ENCODE measurements around the gene SRRT. TPM values are rescaled to one million over a fixed set of nuclear protein-coding genes. Genes with fewer than 3 reads are reported as not detected.

The SRRT gene, protein sequence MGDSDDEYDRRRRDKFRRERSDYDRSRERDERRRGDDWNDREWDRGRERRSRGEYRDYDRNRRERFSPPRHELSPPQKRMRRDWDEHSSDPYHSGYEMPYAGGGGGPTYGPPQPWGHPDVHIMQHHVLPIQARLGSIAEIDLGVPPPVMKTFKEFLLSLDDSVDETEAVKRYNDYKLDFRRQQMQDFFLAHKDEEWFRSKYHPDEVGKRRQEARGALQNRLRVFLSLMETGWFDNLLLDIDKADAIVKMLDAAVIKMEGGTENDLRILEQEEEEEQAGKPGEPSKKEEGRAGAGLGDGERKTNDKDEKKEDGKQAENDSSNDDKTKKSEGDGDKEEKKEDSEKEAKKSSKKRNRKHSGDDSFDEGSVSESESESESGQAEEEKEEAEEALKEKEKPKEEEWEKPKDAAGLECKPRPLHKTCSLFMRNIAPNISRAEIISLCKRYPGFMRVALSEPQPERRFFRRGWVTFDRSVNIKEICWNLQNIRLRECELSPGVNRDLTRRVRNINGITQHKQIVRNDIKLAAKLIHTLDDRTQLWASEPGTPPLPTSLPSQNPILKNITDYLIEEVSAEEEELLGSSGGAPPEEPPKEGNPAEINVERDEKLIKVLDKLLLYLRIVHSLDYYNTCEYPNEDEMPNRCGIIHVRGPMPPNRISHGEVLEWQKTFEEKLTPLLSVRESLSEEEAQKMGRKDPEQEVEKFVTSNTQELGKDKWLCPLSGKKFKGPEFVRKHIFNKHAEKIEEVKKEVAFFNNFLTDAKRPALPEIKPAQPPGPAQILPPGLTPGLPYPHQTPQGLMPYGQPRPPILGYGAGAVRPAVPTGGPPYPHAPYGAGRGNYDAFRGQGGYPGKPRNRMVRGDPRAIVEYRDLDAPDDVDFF
- total RNA-seq: 229 and 233 TPM in 2 replicates

GRCh38 chr7:100874577-100875355 lies at the start of gene SRRT:
SRRT (plus strand) TSS chr7:100875103; CDS start chr7:100875591, 488 bp downstream.
- intact Hi-C loops (cut with micrococcal nuclease): loop anchor here (1.0 to 5.0 kb wide), 8 partner anchors 15 to 1257 kb away; partner anchors contain the start of genes FBXO24, LRCH4, MEPCE and PLOD3

DNA sequence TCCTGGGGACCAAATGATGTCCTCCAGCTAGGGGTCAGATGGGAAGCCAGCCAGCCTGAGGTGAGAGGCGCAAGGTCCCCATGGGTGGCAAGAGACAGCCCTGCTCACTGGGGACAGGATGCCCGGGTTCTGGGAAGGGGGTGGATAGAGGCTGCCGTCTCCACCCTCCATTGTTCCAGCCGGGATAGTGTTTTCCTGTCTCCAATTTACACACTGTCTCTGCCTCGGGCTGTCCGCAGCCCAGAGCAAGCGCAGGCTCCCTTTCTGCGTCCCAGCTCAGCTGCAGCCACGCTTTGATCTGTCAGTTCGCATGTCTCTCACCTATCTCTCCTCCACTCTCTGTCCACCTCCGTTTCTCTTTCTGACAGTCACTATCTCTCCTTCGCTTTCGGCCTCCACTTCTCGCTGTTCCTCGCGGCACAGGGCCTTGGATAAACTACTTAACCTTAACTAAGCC lies 49.7 kb upstream of the SRRT start:
- intact Hi-C loops (cut with micrococcal nuclease): no loop called here

DNA sequence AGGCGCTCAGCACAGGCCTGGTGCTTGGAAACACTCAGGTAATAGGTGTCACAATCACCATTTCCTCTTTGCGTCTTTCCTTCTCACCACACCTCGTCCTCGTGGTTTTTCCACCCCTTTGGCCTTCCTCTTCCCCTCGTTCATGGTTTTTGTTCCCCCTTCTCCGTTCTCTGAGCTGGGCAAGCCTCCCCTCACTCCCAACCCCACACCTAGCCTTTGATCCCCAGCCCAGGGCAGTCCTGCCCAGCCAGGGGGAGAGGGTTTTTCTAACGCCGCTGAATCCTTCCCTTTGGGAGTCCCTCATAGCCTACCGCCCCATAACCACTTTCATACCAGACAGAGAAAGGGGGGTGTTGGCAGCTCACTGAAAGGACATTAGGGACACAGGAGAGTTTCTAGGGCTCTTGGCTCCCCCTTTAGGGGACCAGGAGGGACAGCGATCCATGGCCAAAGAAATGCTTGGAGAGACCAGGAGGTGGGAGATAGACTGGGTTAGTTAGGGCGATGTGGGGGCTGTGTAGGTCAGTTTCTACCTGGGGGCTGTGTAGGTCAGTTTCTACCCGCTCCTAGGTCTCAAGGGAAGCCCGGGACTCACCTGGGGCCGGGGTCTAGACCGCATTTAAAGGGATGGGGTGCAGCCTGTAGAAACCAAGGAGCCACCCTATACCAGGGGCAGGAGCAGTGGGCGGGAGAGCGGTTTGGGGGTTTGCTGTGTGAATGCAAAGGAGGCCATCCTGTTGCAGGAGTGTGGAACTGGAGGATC lies 49.0 kb upstream of the SRRT start:
- intact Hi-C loops (cut with micrococcal nuclease): no loop called here

GRCh38 chr7:100826514-100827329 lies 48.2 kb upstream of the SRRT start:
- intact Hi-C loops (cut with micrococcal nuclease): no loop called here

DNA sequence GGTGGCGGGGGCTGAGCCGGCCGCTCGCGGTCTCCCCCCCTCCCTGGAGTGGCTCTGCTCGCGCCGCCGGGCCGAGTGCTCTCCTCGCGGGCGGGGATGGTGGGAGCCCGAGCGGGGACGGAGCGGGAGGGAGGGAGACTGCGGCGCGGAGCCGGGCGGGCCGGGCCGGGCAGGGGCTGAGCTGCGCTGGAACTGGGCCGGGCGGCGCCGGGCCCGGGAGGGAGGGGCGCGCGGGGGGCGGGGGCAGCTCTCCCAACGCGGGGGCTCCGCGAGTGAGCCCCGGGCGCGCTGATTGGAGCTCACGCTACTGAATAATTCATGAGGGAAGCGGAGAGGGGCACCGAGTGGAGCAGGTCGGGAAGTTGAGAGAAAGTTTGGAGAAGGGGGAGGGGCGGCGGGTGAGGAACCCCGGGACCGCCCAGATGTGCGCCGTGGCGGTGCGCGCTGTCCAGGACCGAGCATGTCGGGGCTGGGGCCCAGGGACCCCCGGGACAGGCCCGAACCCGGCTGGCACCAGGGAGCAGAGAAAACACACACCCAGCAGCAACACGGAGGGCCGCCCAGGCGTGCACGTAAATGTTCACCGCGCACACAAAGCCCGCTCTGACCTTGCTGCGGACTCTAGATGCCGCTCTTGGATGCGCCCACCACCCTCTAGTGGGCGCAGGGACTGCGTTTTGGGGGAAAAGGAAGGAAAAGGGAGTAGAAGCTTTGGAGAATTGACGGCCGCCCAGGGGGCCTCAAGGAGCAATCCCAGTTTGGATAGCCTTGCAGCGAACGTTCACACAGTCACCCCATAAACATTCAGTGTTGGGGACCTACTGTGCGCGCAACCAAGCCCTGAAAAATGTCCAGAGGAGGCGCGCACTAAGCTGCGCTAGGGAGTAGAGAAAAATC lies 47.3 kb upstream of the SRRT start, which contains the start of gene EPHB4:
TSS of gene EPHB4 (minus strand) at position 194 of the 897 bp plus-strand sequence. CDS start 493 bp downstream, outside the sequence.
- intact Hi-C loops (cut with micrococcal nuclease): no loop called here

- intact Hi-C loops (cut with micrococcal nuclease): no loop called here
Measured at GRCh38 chr7:100829150-100829716, 45.7 kb upstream of the SRRT start.

- intact Hi-C loops (cut with micrococcal nuclease): no loop called here
Measured at GRCh38 chr7:100830396-100830795, 44.5 kb upstream of the SRRT start.

- intact Hi-C loops (cut with micrococcal nuclease): no loop called here
Measured at GRCh38 chr7:100832281-100832633, 42.6 kb upstream of the SRRT start.

DNA sequence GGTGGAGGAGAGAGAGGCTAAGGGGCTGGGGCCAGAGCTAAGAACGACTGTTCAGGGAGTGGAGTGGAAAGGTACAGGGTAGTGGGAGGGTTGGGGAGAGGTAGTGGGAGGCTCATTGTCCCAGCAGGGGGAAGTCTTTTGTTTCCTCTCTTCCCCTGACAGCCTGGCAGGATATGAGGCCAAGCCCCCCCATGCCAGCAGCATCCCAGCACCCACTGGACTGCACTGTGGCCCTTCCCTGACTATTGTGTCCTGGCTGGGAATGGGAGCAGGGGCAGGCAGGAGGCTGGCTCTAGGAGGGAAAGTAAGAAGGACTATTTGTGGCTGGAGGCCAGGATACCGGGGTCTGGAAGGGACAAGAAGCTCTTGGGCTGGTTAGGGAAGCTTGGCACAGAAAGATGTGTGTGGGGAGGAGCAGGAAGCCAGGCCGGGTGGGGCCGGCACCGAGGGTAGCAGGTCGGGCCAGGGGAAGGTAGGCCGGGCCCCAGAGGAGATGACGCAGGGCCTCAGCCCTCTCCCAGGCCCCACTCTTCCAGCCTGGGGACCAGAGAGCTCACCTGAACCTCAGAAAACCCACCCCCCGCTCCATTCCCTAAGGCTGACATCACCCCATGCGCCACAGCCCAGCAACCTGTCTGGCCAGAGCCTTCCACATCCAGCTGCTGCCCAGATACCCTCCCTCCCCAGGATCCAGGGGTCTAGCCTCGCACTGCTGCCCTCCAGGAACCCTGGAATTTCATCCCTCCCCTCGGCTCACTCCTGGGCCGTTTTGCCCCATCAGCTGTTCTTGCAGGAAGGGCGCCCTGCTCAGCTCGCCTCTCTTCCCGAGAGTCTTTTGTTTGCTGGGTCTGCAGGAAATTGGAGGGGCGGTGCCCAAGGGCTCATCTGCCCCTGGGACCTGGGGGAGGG lies 38.7 kb upstream of the SRRT start:
- intact Hi-C loops (cut with micrococcal nuclease): no loop called here

GRCh38 chr7:100836812-100837098 lies 38.1 kb upstream of the SRRT start:
- intact Hi-C loops (cut with micrococcal nuclease): loop anchor here (1.0 kb wide), 1 partner anchor 232 kb away; no protein-coding TSS in a partner anchor

DNA sequence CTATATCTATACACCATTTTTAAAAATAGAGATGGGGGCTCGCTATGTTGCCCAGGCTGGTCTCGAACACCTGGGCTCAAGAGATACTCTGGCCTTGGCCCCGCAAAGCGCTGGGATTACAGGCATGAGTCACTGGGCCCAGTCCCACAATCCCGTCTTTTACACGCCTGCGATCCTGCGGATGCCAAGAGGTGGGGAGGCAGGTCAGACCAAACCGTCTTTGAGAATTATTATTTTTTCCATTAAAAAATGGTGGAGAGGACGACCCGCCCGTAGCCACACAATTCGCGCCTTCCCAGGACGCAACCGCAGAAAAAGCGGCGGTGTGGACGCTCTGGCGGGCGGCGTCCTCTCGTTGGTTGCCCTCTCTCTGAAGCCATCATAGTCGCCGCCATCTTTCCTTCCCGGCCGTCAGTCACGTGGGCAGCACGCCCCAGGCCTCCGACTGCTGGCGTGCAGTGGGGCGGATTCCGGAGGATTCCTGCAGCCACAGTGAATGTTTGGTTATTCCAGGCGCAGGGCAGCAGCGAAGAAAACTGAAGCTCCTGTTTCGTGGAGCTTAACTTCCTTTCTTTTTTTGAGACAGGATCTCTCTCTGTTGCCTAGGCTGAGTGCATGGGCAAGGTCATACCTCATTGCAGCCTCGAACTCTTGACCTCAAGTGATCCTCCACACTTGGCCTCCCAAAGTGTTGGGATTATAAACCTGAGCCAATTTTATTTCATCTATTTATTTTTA lies 37.6 kb upstream of the SRRT start:
- intact Hi-C loops (cut with micrococcal nuclease): loop anchor here (1.0 kb wide), 1 partner anchor 233 kb away; no protein-coding TSS in a partner anchor

DNA sequence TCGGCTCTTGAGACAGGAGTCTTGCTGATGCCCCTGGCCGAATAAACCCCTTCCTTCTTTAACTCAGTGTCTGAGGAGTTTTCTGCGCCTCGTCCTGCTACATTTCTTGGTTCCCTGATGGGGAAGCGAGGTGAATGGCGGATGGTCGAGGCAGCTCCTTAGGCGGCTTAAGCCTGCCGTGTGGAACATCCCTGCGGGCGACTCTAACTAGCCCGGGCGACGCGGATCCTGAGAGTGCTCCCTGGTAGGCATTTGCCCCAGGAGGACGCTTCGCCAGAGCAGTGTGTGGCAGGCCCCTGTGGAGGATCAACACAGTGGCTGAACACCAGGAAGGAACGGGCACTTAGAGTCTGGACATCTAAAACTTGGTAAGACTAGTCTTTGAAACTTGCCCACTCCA lies 35.5 kb upstream of the SRRT start:
- intact Hi-C loops (cut with micrococcal nuclease): no loop called here

DNA sequence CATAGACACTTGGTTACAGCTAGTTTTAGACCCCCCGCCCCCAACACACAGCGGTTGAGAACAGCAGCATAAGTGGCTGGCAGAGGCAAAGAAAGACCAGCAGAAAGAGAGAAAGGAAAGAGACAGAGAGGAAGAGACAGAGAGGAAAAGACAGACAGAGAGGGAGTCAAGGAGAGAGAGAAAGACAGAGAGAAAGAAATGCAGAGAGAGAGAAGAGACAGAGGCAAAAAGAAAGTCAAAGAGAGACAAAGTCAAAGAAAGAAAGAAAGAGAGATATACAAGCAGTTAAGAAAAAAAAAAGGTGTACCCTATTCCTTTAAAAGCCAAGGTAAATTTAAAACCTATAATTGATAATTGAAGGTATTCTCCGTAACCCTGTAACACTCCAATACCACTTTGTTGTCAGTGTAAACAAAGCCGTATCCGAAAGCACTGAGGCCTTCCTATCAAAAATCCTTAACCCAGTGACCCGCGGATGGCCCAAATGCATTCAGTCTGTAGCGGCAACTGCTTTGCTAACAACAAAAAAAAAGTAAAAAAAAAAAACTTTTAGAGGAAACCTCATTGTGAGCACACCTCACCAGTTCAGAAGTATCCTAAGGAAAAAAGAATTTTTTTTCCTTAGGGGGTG lies 34.3 kb upstream of the SRRT start:
- intact Hi-C loops (cut with micrococcal nuclease): no loop called here

DNA sequence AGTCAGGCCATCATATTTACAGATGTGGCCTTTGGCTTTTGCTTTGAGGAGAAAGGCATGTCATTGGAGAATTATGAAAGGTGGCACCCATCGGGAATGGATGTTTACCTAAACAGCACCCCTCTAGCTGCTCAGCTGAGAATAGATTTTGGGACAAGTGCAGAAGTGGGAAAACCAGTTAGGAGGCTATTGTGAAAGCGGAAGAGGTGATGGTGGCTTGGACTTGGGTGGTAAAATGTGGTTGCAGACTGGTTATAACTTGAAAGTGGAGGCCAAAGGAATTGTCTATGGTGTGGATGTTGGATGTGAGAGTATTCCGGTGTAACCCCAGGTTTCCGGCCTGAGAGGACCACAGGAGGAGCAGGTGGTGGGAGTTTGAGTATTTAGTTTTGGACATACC lies 27.5 kb upstream of the SRRT start:
- intact Hi-C loops (cut with micrococcal nuclease): no loop called here

GRCh38 chr7:100852048-100852872 lies 22.6 kb upstream of the SRRT start, which contains the start of gene SLC12A9:
SLC12A9 (plus strand) TSS chr7:100852713; CDS start chr7:100854198, 1,485 bp downstream.
- intact Hi-C loops (cut with micrococcal nuclease): loop anchor here (1.0 to 2.0 kb wide), 15 partner anchors 15 to 751 kb away; partner anchors contain the start of genes AP4M1, FBXO24, GNB2 and LRCH4

Measured in T-helper 1 cell treated with Interleukin-12 subunit alpha and Interleukin-12 subunit beta and Interleukin-4 antibody, amounts not matched to agents 30 ng/mL and 1 ng/mL, for 36 hours (primary cell).